22Rv1 (cell line): ENCODE results near the gene GGT1.
"Not testable (repeated sequence)": the region's sequence is repeated elsewhere in the genome, so short reads cannot be mapped to it uniquely, and the experiment has no call there.

Experiments
- ZFX ChIP-seq: fragments of 450-650 bp; IDR thresholded peaks from 2 replicates; pipeline ENCODE4 v1.6.1; 2017; ENCODE audit warnings: antibody characterized with exemption, borderline replicate concordance
- TF ChIP-seq, protein P1 (sequence below): fragments of 450-650 bp; IDR thresholded peaks from 2 replicates; pipeline ENCODE4 v1.5.1; 2017; ENCODE audit warnings: mild to moderate bottlenecking

DNA sequence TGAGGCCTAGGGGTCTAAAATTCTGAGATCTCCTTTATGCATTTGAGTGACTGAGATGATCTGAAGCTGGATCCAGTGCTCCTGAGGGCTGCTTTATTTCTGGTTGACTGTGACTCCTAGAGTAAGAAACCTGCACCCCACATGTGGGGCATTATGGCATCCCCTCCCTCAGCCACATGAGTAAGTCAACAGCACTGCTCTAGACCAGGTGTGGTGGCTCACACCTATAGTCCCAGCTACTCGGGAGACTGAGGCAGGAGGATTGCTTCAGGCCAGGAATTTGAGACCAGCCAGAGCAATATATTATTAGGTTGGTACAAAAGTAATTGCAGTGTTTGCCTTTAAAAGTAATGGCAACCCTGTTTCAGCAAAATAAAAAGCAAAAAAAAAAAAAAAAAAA is 39.3 kb downstream of the GGT1 start:
- TF ChIP-seq, protein P1, sequence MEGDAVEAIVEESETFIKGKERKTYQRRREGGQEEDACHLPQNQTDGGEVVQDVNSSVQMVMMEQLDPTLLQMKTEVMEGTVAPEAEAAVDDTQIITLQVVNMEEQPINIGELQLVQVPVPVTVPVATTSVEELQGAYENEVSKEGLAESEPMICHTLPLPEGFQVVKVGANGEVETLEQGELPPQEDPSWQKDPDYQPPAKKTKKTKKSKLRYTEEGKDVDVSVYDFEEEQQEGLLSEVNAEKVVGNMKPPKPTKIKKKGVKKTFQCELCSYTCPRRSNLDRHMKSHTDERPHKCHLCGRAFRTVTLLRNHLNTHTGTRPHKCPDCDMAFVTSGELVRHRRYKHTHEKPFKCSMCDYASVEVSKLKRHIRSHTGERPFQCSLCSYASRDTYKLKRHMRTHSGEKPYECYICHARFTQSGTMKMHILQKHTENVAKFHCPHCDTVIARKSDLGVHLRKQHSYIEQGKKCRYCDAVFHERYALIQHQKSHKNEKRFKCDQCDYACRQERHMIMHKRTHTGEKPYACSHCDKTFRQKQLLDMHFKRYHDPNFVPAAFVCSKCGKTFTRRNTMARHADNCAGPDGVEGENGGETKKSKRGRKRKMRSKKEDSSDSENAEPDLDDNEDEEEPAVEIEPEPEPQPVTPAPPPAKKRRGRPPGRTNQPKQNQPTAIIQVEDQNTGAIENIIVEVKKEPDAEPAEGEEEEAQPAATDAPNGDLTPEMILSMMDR: not testable (repeated sequence)
- TF ChIP-seq ZFX: not testable (repeated sequence)
